Uterus (tissue), 2 donors: Measurements from ENCODE around the gene MPP3.

Experiments
- POLR2A ChIP-seq, 2 donors: fragments of 450-650 bp; IDR thresholded peaks; one replicate each; pipeline ENCODE4 v1.6.1; 2016; ENCODE audit warnings: antibody characterized with exemption in 2 of 2, mild to moderate bottlenecking in 1 of 2, moderate library complexity in 1 of 2
- TF ChIP-seq, protein P1 (sequence below), 4 experiments: fragments of 200-600 bp in 2 of 4; fragments of 450-650 bp in 2 of 4; sonication (generic) in 2 of 4; IDR thresholded peaks; one replicate each; pipeline ENCODE4 v1.5.1; 2016 to 2019; ENCODE audit warnings: antibody characterized with exemption in 4 of 4, mild to moderate bottlenecking in 2 of 4, moderate library complexity in 1 of 4

DNA sequence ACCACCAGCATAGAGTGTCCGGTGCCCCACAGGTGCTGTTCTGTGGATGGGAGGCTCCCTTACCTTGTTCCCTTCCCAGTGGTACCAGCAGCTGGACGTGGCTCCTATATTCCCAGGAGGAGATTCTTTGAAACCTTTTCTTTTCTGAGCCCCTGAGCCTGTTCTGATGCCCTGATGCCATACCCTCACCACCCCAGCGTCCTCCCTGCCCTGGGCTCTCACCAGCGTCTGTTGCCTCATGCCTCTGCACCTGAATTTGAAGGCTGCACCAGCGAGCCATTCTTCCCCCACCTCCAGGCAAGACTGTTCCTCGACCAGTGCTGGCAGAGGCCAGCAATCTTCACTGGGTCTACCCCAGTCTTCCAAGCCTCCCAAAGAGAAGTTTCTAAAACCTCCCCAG is 74.9 kb downstream of the MPP3 start:
- TF ChIP-seq, protein P1, sequence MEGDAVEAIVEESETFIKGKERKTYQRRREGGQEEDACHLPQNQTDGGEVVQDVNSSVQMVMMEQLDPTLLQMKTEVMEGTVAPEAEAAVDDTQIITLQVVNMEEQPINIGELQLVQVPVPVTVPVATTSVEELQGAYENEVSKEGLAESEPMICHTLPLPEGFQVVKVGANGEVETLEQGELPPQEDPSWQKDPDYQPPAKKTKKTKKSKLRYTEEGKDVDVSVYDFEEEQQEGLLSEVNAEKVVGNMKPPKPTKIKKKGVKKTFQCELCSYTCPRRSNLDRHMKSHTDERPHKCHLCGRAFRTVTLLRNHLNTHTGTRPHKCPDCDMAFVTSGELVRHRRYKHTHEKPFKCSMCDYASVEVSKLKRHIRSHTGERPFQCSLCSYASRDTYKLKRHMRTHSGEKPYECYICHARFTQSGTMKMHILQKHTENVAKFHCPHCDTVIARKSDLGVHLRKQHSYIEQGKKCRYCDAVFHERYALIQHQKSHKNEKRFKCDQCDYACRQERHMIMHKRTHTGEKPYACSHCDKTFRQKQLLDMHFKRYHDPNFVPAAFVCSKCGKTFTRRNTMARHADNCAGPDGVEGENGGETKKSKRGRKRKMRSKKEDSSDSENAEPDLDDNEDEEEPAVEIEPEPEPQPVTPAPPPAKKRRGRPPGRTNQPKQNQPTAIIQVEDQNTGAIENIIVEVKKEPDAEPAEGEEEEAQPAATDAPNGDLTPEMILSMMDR (IDR thresholded peaks at IDR 0.05) = no peak
- no peak for TF ChIP-seq POLR2A (IDR thresholded peaks at IDR 0.05)
